PFSK-1 (cell line): ENCODE data around the gene MED20.

ENCODE experiments used
- POLR2AphosphoS5 ChIP-seq: IDR thresholded peaks from 2 replicates; pipeline ENCODE4 v1.6.1; 2012; ENCODE audit warnings: low read depth, mild to moderate bottlenecking, control low read depth, low read length, moderate library complexity
- SIN3A ChIP-seq: IDR thresholded peaks from 2 replicates; pipeline ENCODE4 v1.6.1; 2012; ENCODE audit warnings: mild to moderate bottlenecking, low read length, moderate library complexity, borderline replicate concordance; ENCODE audit not compliant: insufficient read depth
- TAF1 ChIP-seq: IDR thresholded peaks from 2 replicates; pipeline ENCODE4 v1.6.1; 2012; ENCODE audit warnings: low read length, control low read depth, borderline replicate concordance; ENCODE audit not compliant: insufficient read depth
- TF ChIP-seq, protein P1 (sequence below), 2 experiments: IDR thresholded peaks; 2 replicates each; pipeline versions ENCODE4 v1.6.1 to v1.8.0; 2011 to 2012; ENCODE audit warnings: low read depth in 2 of 2, low read length in 2 of 2, control low read depth in 1 of 2, inconsistent platforms in 1 of 2, mild to moderate bottlenecking in 1 of 2, moderate library complexity in 1 of 2; ENCODE audit not compliant: insufficient read depth in 1 of 2

DNA sequence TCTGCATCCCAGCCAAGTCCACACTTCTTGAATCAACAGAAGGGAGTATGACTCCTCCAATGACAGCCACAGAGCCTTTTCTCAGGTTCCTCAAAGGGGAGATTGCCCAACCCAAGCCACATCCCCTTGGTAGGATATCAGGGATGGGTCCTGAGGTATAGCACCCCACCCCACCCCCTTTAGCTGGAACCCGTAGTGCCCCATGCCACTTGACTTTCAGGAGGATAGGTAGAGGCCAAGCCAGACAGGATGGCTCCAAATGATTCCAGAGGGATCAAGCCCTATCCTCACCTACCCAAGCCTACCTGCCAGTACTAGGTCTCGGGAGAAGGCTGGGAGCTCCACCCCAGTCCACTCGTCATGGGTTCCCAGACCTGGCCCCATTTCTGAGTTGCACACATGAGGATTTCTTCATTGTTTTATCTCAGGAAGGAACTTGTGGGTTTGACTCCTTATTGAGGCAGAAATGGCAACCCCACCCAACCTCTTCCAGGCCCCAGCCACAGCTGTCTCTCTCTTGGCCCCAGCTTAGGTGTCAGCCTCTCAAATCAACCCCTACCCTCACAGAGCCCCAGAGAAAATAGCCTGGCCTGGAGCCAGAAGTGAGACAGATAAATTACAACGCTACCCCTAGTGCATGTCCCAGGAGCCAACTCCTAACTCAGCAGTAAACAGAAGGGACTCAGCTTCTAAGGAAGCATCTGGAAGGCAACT, 17.1 kb upstream of the MED20 start:
- TF ChIP-seq POLR2AphosphoS5 (peak; percentile 24; the same call in 1 of the 2 replicates), TAF1 (no peak), SIN3A (no peak)
- TF ChIP-seq, protein P1, sequence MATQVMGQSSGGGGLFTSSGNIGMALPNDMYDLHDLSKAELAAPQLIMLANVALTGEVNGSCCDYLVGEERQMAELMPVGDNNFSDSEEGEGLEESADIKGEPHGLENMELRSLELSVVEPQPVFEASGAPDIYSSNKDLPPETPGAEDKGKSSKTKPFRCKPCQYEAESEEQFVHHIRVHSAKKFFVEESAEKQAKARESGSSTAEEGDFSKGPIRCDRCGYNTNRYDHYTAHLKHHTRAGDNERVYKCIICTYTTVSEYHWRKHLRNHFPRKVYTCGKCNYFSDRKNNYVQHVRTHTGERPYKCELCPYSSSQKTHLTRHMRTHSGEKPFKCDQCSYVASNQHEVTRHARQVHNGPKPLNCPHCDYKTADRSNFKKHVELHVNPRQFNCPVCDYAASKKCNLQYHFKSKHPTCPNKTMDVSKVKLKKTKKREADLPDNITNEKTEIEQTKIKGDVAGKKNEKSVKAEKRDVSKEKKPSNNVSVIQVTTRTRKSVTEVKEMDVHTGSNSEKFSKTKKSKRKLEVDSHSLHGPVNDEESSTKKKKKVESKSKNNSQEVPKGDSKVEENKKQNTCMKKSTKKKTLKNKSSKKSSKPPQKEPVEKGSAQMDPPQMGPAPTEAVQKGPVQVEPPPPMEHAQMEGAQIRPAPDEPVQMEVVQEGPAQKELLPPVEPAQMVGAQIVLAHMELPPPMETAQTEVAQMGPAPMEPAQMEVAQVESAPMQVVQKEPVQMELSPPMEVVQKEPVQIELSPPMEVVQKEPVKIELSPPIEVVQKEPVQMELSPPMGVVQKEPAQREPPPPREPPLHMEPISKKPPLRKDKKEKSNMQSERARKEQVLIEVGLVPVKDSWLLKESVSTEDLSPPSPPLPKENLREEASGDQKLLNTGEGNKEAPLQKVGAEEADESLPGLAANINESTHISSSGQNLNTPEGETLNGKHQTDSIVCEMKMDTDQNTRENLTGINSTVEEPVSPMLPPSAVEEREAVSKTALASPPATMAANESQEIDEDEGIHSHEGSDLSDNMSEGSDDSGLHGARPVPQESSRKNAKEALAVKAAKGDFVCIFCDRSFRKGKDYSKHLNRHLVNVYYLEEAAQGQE (IDR thresholded peaks at IDR 0.05; ENCODE audit: insufficient read depth in 1 of 2, low read depth in 2 of 2, low read length in 2 of 2) = no peak
